OCI-LY3 (cell line): ENCODE measurements around the gene HACD2.

Experiments used
- H2AFZ ChIP-seq: fragments of 200-600, 300-600 bp; shearing (Covaris generic); 2 replicates; pipeline ENCODE4 v1.6.0; 2014; ENCODE audit warnings: antibody characterized with exemption, low read depth, low read length
- H3K27ac ChIP-seq: fragments of 200-600, 300-600 bp; sonication (generic); 2 replicates; pipeline ENCODE4 v1.5.1; 2014; ENCODE audit warnings: mild to moderate bottlenecking, low read length, moderate library complexity, mixed read lengths
- H3K27me3 ChIP-seq: fragments of 200-600, 300-600 bp; sonication (generic); 2 replicates; pipeline ENCODE4 v1.6.1; 2014; ENCODE audit warnings: low read depth, low read length, mixed read lengths
- H3K36me3 ChIP-seq: fragments of 200-600, 300-600 bp; sonication (generic); replicated peaks from 2 replicates; pipeline ENCODE3; 2014; ENCODE audit warnings: low read depth, low read length, mixed read lengths
- H3K4me1 ChIP-seq: fragments of 300-600, 200-600 bp; sonication (generic); 2 replicates; pipeline ENCODE4 v1.6.1; 2014; ENCODE audit warnings: low read length, mixed read lengths
- H3K4me2 ChIP-seq: fragments of 200-600, 300-600 bp; sonication (generic); 2 replicates; pipeline ENCODE4 v1.6.1; 2014; ENCODE audit warnings: low read length, mixed read lengths
- H3K4me3 ChIP-seq: fragments of 300-600, 200-600 bp; sonication (generic); 2 replicates; pipeline ENCODE4 v1.5.1; 2014; ENCODE audit warnings: antibody characterized with exemption, mild to moderate bottlenecking, low read length, moderate library complexity
- H3K79me2 ChIP-seq: fragments of 300-600, 200-600 bp; shearing (Covaris generic); 2 replicates; pipeline ENCODE4 v1.6.1; 2014; ENCODE audit warnings: mild to moderate bottlenecking, low read length, mixed read lengths
- H3K9ac ChIP-seq: fragments of 300-600, 200-600 bp; shearing (Covaris generic); 2 replicates; pipeline ENCODE4 v1.6.0; 2014; ENCODE audit warnings: mild to moderate bottlenecking, low read length, moderate library complexity
- H3K9me3 ChIP-seq: fragments of 200-600, 300-600 bp; shearing (Covaris generic); 2 replicates; pipeline ENCODE4 v1.6.1; 2014; ENCODE audit warnings: low read length, mixed read lengths; ENCODE audit not compliant: insufficient read depth
- H4K20me1 ChIP-seq: fragments of 200-600, 300-600 bp; sonication (generic); 2 replicates; pipeline ENCODE4 v1.6.1; 2016; ENCODE audit warnings: low read length, mixed read lengths; ENCODE audit not compliant: insufficient read depth
- CTCF ChIP-seq: fragments of 200-600, 300-600 bp; sonication (generic); IDR thresholded peaks from 2 replicates; pipeline ENCODE4 v1.5.1; 2014; ENCODE audit warnings: antibody characterized with exemption, low read length, low read depth
- EZH2phosphoT487 ChIP-seq: fragments of 200-600 bp; shearing (Covaris generic); IDR thresholded peaks from 2 replicates; pipeline ENCODE4 v1.6.1; 2018; ENCODE audit warnings: antibody characterized with exemption, mixed run types, low read depth

The HACD2 gene

GRCh38 chr3:123486460-123486859 is 98.4 kb downstream of the HACD2 start:
- TF ChIP-seq EZH2phosphoT487 (no peak), CTCF (no peak)
- Histone ChIP-seq H3K9me3 (no peaks in the 10 kb centered on the region), H3K27me3 (no peaks in the 10 kb centered on the region), H3K36me3 (peaks cover 5% of the 10 kb centered on the region), H3K9ac (no peak overlapping the region), H3K4me2 (no peak overlapping the region), H4K20me1 (no peaks in the 10 kb centered on the region), H2AFZ (no peak overlapping the region), H3K4me1 (no peaks in the 10 kb centered on the region), H3K27ac (no peak overlapping the region), H3K4me3 (no peak overlapping the region), H3K79me2 (no peaks in the 10 kb centered on the region)

GRCh38 chr3:123485551-123485950 is 99.3 kb downstream of the HACD2 start:
- Histone ChIP-seq H3K79me2 (no peaks in the 10 kb centered on the region), H2AFZ (no peak overlapping the region), H3K9ac (no peak overlapping the region), H3K27me3 (no peaks in the 10 kb centered on the region), H3K9me3 (no peaks in the 10 kb centered on the region), H3K4me3 (no peak overlapping the region), H3K36me3 (peaks cover 4% of the 10 kb centered on the region), H3K4me1 (peaks cover 4% of the 10 kb centered on the region), H3K27ac (no peak overlapping the region), H3K4me2 (no peak overlapping the region), H4K20me1 (no peaks in the 10 kb centered on the region)
- TF ChIP-seq CTCF (no peak), EZH2phosphoT487 (no peak)

- no peak overlapping the region for H3K4me2 ChIP-seq
- H3K79me2 ChIP-seq = no peaks in the 10 kb centered on the region
- H4K20me1 ChIP-seq = no peaks in the 10 kb centered on the region
- H3K4me3 ChIP-seq = no peak overlapping the region
- no peak overlapping the region for H2AFZ ChIP-seq
- TF ChIP-seq EZH2phosphoT487 (no peak), CTCF (no peak)
- peaks cover 11% of the 10 kb centered on the region for H3K4me1 ChIP-seq
- H3K27me3 ChIP-seq = no peaks in the 10 kb centered on the region
- no peak overlapping the region for H3K27ac ChIP-seq
- no peaks in the 10 kb centered on the region for H3K36me3 ChIP-seq
- no peaks in the 10 kb centered on the region for H3K9me3 ChIP-seq
- no peak overlapping the region for H3K9ac ChIP-seq
Observed at GRCh38 chr3:123483146-123483545, 101.7 kb downstream of the HACD2 start.

GRCh38 chr3:123481722-123482457 is 103.0 kb downstream of the HACD2 start:
- no peak overlapping the region for H3K27ac ChIP-seq
- TF ChIP-seq EZH2phosphoT487 = no peak
- TF ChIP-seq CTCF = no peak
- no peak overlapping the region for H3K9ac ChIP-seq
- no peak overlapping the region for H3K4me2 ChIP-seq
- H3K4me3 ChIP-seq = no peak overlapping the region
- no peaks in the 10 kb centered on the region for H4K20me1 ChIP-seq
- no peaks in the 10 kb centered on the region for H3K79me2 ChIP-seq
- no peak overlapping the region for H2AFZ ChIP-seq
- no peaks in the 10 kb centered on the region for H3K36me3 ChIP-seq
- H3K4me1 ChIP-seq = peaks cover 11% of the 10 kb centered on the region
- H3K9me3 ChIP-seq = no peaks in the 10 kb centered on the region
- H3K27me3 ChIP-seq = no peaks in the 10 kb centered on the region
